Neural crest cell (in vitro differentiated cells): ENCODE measurements around the gene SDCCAG8. TPM values are rescaled to one million over a fixed set of nuclear protein-coding genes. Genes with fewer than 3 reads are reported as not detected.

Source experiments
- DNase-seq: peaks from one replicate; pipeline ENCODE4 v3.0.0; 2021; ENCODE audit warnings: low read depth, mixed read lengths, low spot score
- H3K27ac Mint-ChIP-seq: one replicate; pipeline ENCODE4 v1.8.0; 2021; ENCODE audit warnings: mild to moderate bottlenecking, mixed read lengths; ENCODE audit not compliant: unreplicated experiment
- H3K27me3 Mint-ChIP-seq: 2 replicates; pipeline ENCODE4 v1.8.0; 2021; ENCODE audit warnings: low read depth, mild to moderate bottlenecking, mixed read lengths
- H3K36me3 Mint-ChIP-seq: 2 replicates; pipeline ENCODE4 v1.8.0; 2021; ENCODE audit warnings: low read depth, mild to moderate bottlenecking, mixed read lengths
- H3K4me1 Mint-ChIP-seq: 2 replicates; pipeline ENCODE4 v1.8.0; 2021; ENCODE audit warnings: mixed read lengths
- H3K4me3 Mint-ChIP-seq: one replicate; pipeline ENCODE4 v1.8.0; 2021; ENCODE audit warnings: mild to moderate bottlenecking, mixed read lengths
- H3K9me3 Mint-ChIP-seq: 2 replicates; pipeline ENCODE4 v1.8.0; 2021; ENCODE audit warnings: mixed read lengths
- CTCF ChIP-seq: fragments of 200-600 bp; sonication (generic); conservative IDR thresholded peaks from 2 replicates; pipeline ENCODE4 v1.5.0; 2021; ENCODE audit warnings: antibody characterized with exemption, mild to moderate bottlenecking
- total RNA-seq: library from RNA; stranded (reverse); gene quantifications from 2 replicates; pipeline ENCODE4 v1.2.1, GENCODE V29; 2021

SDCCAG8 gene
- total RNA-seq, 1 donor from 2014 or later, result 19.9 TPM

- H3K4me1 Mint-ChIP-seq, result peaks cover 9% of the 10 kb centered on the region
- no peak for DNase-seq
- H3K9me3 Mint-ChIP-seq, result no peaks in the 10 kb centered on the region
- no peak for TF ChIP-seq CTCF
- H3K36me3 Mint-ChIP-seq, result peaks cover 9% of the 10 kb centered on the region
- no peak overlapping the region for H3K27ac Mint-ChIP-seq
- H3K27me3 Mint-ChIP-seq, result no peaks in the 10 kb centered on the region
- H3K4me3 Mint-ChIP-seq, result no peak overlapping the region
Measured at GRCh38 chr1:243416495-243416894, 160.7 kb downstream of the SDCCAG8 start.

- H3K27ac Mint-ChIP-seq, result no peak overlapping the region
- no peak for DNase-seq
- H3K4me3 Mint-ChIP-seq, result no peak overlapping the region
- no peaks in the 10 kb centered on the region for H3K9me3 Mint-ChIP-seq
- no peaks in the 10 kb centered on the region for H3K27me3 Mint-ChIP-seq
- H3K4me1 Mint-ChIP-seq, result no peaks in the 10 kb centered on the region
- no peak for TF ChIP-seq CTCF
- H3K36me3 Mint-ChIP-seq, result peaks cover 6% of the 10 kb centered on the region
Measured at GRCh38 chr1:243420016-243420945, 164.4 kb downstream of the SDCCAG8 start.

- H3K27ac Mint-ChIP-seq, result no peak overlapping the region
- H3K36me3 Mint-ChIP-seq, result peaks cover 7% of the 10 kb centered on the region
- TF ChIP-seq CTCF, result no peak
- H3K27me3 Mint-ChIP-seq, result no peaks in the 10 kb centered on the region
- H3K4me1 Mint-ChIP-seq, result no peaks in the 10 kb centered on the region
- H3K9me3 Mint-ChIP-seq, result no peaks in the 10 kb centered on the region
- H3K4me3 Mint-ChIP-seq, result no peak overlapping the region
- no peak for DNase-seq
Measured at GRCh38 chr1:243420946-243421685, 165.3 kb downstream of the SDCCAG8 start.

GRCh38 chr1:243421784-243422183 is 165.9 kb downstream of the SDCCAG8 start:
- Mint-ChIP-seq H3K9me3 (no peaks in the 10 kb centered on the region), H3K4me3 (no peak overlapping the region), H3K27me3 (no peaks in the 10 kb centered on the region), H3K4me1 (no peaks in the 10 kb centered on the region), H3K27ac (peak overlapping the region; percentile 50), H3K36me3 (peaks cover 10% of the 10 kb centered on the region)
- no peak for DNase-seq
- TF ChIP-seq CTCF, result no peak

GRCh38 chr1:243422362-243422761 is 166.5 kb downstream of the SDCCAG8 start:
- no peak overlapping the region for H3K4me3 Mint-ChIP-seq
- H3K36me3 Mint-ChIP-seq, result peaks cover 13% of the 10 kb centered on the region
- no peaks in the 10 kb centered on the region for H3K9me3 Mint-ChIP-seq
- H3K27me3 Mint-ChIP-seq, result no peaks in the 10 kb centered on the region
- TF ChIP-seq CTCF, result no peak
- no peaks in the 10 kb centered on the region for H3K4me1 Mint-ChIP-seq
- no peak overlapping the region for H3K27ac Mint-ChIP-seq
- DNase-seq, result no peak
